HG02642 (cell line): ENCODE data around the gene DBH.

ENCODE experiments used
- ATAC-seq: cut with Tn5 transposase; IDR thresholded peaks from one replicate; pipeline ENCODE4 v1.9.1; 2021; ENCODE audit warnings: mild to moderate bottlenecking; ENCODE audit not compliant: unreplicated experiment, poor library complexity

Gene DBH

GRCh38 chr9:133635533-133636531 is at the start of gene DBH:
Gene DBH, plus strand, starts transcription at chr9:133636363. Its CDS starts 9 bp downstream, at chr9:133636372.
- ATAC-seq, result no peak

- ATAC-seq, result no peak
Observed at GRCh38 chr9:133587051-133587450, 49.1 kb upstream of the DBH start.

GRCh38 chr9:133587466-133587865 is 48.7 kb upstream of the DBH start:
- no peak for ATAC-seq

GRCh38 chr9:133589454-133590227 is 46.5 kb upstream of the DBH start:
- no peak for ATAC-seq

- no peak for ATAC-seq
Observed at GRCh38 chr9:133590231-133590855, 45.8 kb upstream of the DBH start.

- no peak for ATAC-seq
Observed at GRCh38 chr9:133591116-133591910, 44.9 kb upstream of the DBH start.

GRCh38 chr9:133591985-133592384 is 44.2 kb upstream of the DBH start:
- no peak for ATAC-seq

- ATAC-seq, result no peak
Observed at GRCh38 chr9:133592731-133593409, 43.3 kb upstream of the DBH start.

- ATAC-seq, result no peak
Observed at GRCh38 chr9:133593587-133594253, 42.4 kb upstream of the DBH start.

GRCh38 chr9:133594310-133594709 is 41.9 kb upstream of the DBH start:
- ATAC-seq, result no peak

- ATAC-seq, result no peak
Observed at GRCh38 chr9:133595910-133596309, 40.3 kb upstream of the DBH start.

GRCh38 chr9:133597316-133597957 is 38.7 kb upstream of the DBH start:
- no peak for ATAC-seq

GRCh38 chr9:133598978-133599377 is 37.2 kb upstream of the DBH start:
- no peak for ATAC-seq

GRCh38 chr9:133599470-133600173 is 36.5 kb upstream of the DBH start:
- ATAC-seq, result no peak

GRCh38 chr9:133600739-133601138 is 35.4 kb upstream of the DBH start:
- ATAC-seq, result no peak

- ATAC-seq, result no peak
Observed at GRCh38 chr9:133601746-133602145, 34.4 kb upstream of the DBH start.

- no peak for ATAC-seq
Observed at GRCh38 chr9:133602277-133602676, 33.9 kb upstream of the DBH start.
